ENCODE results near the gene PID1. TPM values are rescaled to one million over a fixed set of nuclear protein-coding genes. Genes with fewer than 3 reads are reported as not detected.

The PID1 gene
- total RNA-seq, 1 donor from 2014 or later: 1.4 TPM

DNA sequence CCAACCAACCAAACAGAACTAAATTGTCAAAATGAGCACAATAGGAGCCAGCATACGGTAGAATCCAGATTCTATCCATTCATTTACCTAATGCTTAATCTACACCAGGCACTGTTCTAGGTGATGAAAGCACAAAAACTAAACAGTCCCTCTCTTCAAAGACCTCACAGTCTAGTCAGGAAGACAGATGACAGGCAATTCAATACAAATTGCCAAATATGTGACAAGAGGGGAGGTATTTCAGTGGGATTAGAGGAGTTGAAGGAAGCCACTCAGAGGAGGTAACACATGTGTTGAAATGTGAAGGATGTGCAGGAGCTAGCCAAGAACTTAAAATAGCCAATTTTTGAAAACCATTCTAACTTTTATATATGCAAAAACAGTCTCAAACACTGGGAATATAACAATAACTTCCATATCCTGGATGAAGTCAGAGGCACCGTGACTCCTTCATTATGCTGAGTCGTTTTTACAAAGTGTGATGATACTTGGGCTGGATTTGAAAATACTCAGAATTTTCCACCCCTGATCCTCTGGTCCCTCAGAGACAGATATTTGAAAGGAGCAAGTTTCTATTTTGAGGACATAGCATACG, 204.9 kb downstream of the PID1 start:
- no peak overlapping the region for H3K4me3 Mint-ChIP-seq
- no peak overlapping the region for H3K27ac Mint-ChIP-seq
- H3K36me3 Mint-ChIP-seq: no peaks in the 10 kb centered on the region

DNA sequence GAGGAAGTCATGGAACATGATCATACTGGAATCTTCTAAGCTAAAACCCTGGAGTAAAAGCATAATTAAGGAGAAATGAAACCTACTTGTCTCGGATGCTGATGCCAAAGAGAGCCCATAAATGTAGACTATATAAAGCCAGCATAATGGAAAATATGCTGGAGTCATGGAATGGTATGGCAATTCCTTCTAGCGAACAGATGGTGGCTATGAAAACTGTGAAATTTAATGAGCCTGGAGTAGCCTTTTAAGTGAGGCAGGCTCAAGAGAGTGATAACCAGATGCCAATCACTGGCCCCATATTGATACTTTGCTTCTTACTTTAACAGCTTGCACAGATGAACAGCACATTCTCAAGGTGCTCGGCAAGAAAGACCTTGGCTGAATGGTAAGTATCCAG, 206.3 kb downstream of the PID1 start:
- H3K4me3 Mint-ChIP-seq: no peak overlapping the region
- no peak overlapping the region for H3K4me3 ChIP-seq
- no peak overlapping the region for H2AFZ ChIP-seq (replicated peaks)
- no peaks in the 10 kb centered on the region for H3K27me3 ChIP-seq
- no peaks in the 10 kb centered on the region for H3K4me1 ChIP-seq
- no peaks in the 10 kb centered on the region for H4K20me1 ChIP-seq (ENCODE audit: low read depth)
- no peak overlapping the region for H3K4me2 ChIP-seq
- H3F3A ChIP-seq (ENCODE audit: low read depth): no peaks in the 10 kb centered on the region
- no peaks in the 10 kb centered on the region for H3K79me2 ChIP-seq (ENCODE audit: low read depth)
- H3K27ac ChIP-seq: no peak overlapping the region
- H3K4me1 Mint-ChIP-seq: no peaks in the 10 kb centered on the region
- H3K9me3 Mint-ChIP-seq: no peaks in the 10 kb centered on the region
- no peaks in the 10 kb centered on the region for H3K36me3 ChIP-seq
- no peak for DNase-seq (ENCODE audit: low spot score)
- H3K9me3 ChIP-seq (ENCODE audit: low read depth): no peaks in the 10 kb centered on the region
- no peak overlapping the region for H3K27ac Mint-ChIP-seq
- no peak overlapping the region for H3K9ac ChIP-seq
- TF ChIP-seq, protein P1, sequence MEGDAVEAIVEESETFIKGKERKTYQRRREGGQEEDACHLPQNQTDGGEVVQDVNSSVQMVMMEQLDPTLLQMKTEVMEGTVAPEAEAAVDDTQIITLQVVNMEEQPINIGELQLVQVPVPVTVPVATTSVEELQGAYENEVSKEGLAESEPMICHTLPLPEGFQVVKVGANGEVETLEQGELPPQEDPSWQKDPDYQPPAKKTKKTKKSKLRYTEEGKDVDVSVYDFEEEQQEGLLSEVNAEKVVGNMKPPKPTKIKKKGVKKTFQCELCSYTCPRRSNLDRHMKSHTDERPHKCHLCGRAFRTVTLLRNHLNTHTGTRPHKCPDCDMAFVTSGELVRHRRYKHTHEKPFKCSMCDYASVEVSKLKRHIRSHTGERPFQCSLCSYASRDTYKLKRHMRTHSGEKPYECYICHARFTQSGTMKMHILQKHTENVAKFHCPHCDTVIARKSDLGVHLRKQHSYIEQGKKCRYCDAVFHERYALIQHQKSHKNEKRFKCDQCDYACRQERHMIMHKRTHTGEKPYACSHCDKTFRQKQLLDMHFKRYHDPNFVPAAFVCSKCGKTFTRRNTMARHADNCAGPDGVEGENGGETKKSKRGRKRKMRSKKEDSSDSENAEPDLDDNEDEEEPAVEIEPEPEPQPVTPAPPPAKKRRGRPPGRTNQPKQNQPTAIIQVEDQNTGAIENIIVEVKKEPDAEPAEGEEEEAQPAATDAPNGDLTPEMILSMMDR (IDR thresholded peaks at IDR 0.05): no peak
- TF ChIP-seq EZH2phosphoT487 (IDR thresholded peaks at IDR 0.05) (no peak), EZH2 (IDR thresholded peaks at IDR 0.05) (no peak)
- H3K27me3 Mint-ChIP-seq (ENCODE audit: insufficient read depth, low read depth): peaks cover 3% of the 10 kb centered on the region
- H3K36me3 Mint-ChIP-seq: no peaks in the 10 kb centered on the region

More for the DNA sequence above, 204.9 kb downstream of the PID1 start:
- Histone ChIP-seq H3F3A (ENCODE audit: low read depth) (no peaks in the 10 kb centered on the region), H3K9me3 (ENCODE audit: low read depth) (no peaks in the 10 kb centered on the region), H3K4me2 (no peak overlapping the region), H3K27me3 (no peaks in the 10 kb centered on the region), H3K36me3 (no peaks in the 10 kb centered on the region), H3K4me1 (no peaks in the 10 kb centered on the region), H3K79me2 (ENCODE audit: low read depth) (no peaks in the 10 kb centered on the region), H3K9ac (no peak overlapping the region), H3K27ac (no peak overlapping the region), H2AFZ (replicated peaks) (no peak overlapping the region), H4K20me1 (ENCODE audit: low read depth) (no peaks in the 10 kb centered on the region), H3K4me3 (no peak overlapping the region)
- TF ChIP-seq EZH2 (IDR thresholded peaks at IDR 0.05) (no peak), EZH2phosphoT487 (IDR thresholded peaks at IDR 0.05) (no peak)
- TF ChIP-seq, protein P1 (IDR thresholded peaks at IDR 0.05): no peak
- Mint-ChIP-seq H3K9me3 (no peaks in the 10 kb centered on the region), H3K27me3 (ENCODE audit: insufficient read depth, low read depth) (peaks cover 3% of the 10 kb centered on the region), H3K4me1 (no peaks in the 10 kb centered on the region)
- DNase-seq (ENCODE audit: low spot score): no peak

DNA sequence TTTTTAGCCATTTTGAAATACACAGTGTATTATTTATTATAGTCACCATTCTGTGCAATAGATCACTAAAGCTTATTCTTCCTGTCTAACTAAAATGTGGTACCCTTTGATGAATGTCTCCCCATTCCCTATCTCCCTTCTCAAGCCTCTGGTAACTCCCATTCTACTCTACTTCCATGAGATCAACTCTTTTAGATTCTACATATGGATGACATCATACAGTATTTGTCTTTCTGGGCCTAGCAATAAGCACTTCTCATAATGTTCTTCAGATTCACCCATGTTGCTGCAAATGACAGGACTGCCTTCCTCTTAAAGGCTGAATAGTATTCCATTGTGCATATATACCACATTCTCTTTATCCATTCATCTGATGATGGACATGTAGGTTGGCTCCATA, 210.9 kb downstream of the PID1 start:
- H3K27ac Mint-ChIP-seq: no peak overlapping the region
- H3K36me3 Mint-ChIP-seq: no peaks in the 10 kb centered on the region
- no peaks in the 10 kb centered on the region for H3K9me3 Mint-ChIP-seq

More for the DNA sequence above, 210.9 kb downstream of the PID1 start:
- Histone ChIP-seq H3F3A (ENCODE audit: low read depth) (no peaks in the 10 kb centered on the region), H3K4me2 (no peak overlapping the region), H3K79me2 (ENCODE audit: low read depth) (no peaks in the 10 kb centered on the region), H3K4me3 (no peak overlapping the region), H3K36me3 (no peaks in the 10 kb centered on the region), H3K27me3 (no peaks in the 10 kb centered on the region), H3K27ac (no peak overlapping the region), H3K9me3 (ENCODE audit: low read depth) (no peaks in the 10 kb centered on the region), H3K4me1 (no peaks in the 10 kb centered on the region), H4K20me1 (ENCODE audit: low read depth) (no peaks in the 10 kb centered on the region), H3K9ac (no peak overlapping the region), H2AFZ (replicated peaks) (no peak overlapping the region)
- DNase-seq (ENCODE audit: low spot score): no peak
- H3K4me1 Mint-ChIP-seq: peaks cover 4% of the 10 kb centered on the region
- H3K4me3 Mint-ChIP-seq: no peak overlapping the region
- H3K27me3 Mint-ChIP-seq (ENCODE audit: insufficient read depth, low read depth): no peaks in the 10 kb centered on the region
- TF ChIP-seq, protein P1 (IDR thresholded peaks at IDR 0.05): no peak
- TF ChIP-seq EZH2phosphoT487 (IDR thresholded peaks at IDR 0.05): no peak
- TF ChIP-seq EZH2 (IDR thresholded peaks at IDR 0.05): no peak

All from neural progenitor cell (in vitro differentiated cells).